ENCODE data around the gene SLC28A1. TPM values are rescaled to one million over a fixed set of nuclear protein-coding genes. Genes with fewer than 3 reads are reported as not detected.

SLC28A1 gene
- total and polyA plus RNA-seq, 2 donors (not counting 1 experiment from before 2014, with no cell fraction given), result not detected

- Mint-ChIP-seq H3K4me1 (peaks cover 39% of the 10 kb centered on the region), H3K9me3 (ENCODE audit: insufficient read depth) (no peaks in the 10 kb centered on the region), H3K27me3 (no peaks in the 10 kb centered on the region), H3K4me3 (peak overlapping the region; percentile 96), H3K27ac (peak overlapping the region; percentile 97)
- peaks cover 30% of the 10 kb centered on the region for H3K79me2 ChIP-seq (ENCODE audit: control insufficient read depth, insufficient read depth, low read length)
- no peak for TF ChIP-seq EZH2 (IDR thresholded peaks at IDR 0.05; ENCODE audit: borderline replicate concordance, insufficient read depth, low read depth, low read length, poor library complexity, severe bottlenecking)
- no peak for TF ChIP-seq CTCF (IDR thresholded peaks at IDR 0.05)
- H3K4me3 ChIP-seq (ENCODE audit: control extremely low read depth in 1 of 5, extremely low read depth in 1 of 5, insufficient read depth in 1 of 5, low read depth in 2 of 5, low read length in 4 of 5), result peak overlapping the region; percentile 66 to 97 (median 79)
- intact Hi-C loops (cut with micrococcal nuclease), result loop anchor here (1.0 to 10.0 kb wide), 10 partner anchors 30 to 727 kb away; partner anchors contain the start of genes NMB, SEC11A, WDR73 and ZNF592
- peak overlapping the region; percentile 86 for H3K4me2 ChIP-seq (replicated peaks; ENCODE audit: low read depth, low read length, poor library complexity, severe bottlenecking)
- peak overlapping the region; percentile 87 for H2AFZ ChIP-seq (ENCODE audit: insufficient read depth, low read depth, low read length, poor library complexity, severe bottlenecking)
- peak overlapping the region; percentile 97 for H3K27ac ChIP-seq (ENCODE audit: low read length in 2 of 2)
- ATAC-seq (ENCODE audit: low read depth) (peak; percentile 59), DNase-seq (peak; percentile 95)
- H3K36me3 ChIP-seq (replicated peaks in 1 of 2; ENCODE audit: control extremely low read depth in 1 of 2, control insufficient read depth in 1 of 2, extremely low read depth in 1 of 2, insufficient read depth in 2 of 2, low read length in 1 of 2), result no peaks in the 10 kb centered on the region
- no peaks in the 10 kb centered on the region for H4K20me1 ChIP-seq (ENCODE audit: control insufficient read depth, insufficient read depth, low read length, poor library complexity, severe bottlenecking)
- H3K9ac ChIP-seq (ENCODE audit: low read length), result peak overlapping the region; percentile 74
- under 1% methylated on average over 66 of the region's 66 CpGs for WGBS (ENCODE audit: insufficient coverage)
- ChIA-PET CTCF (interaction anchor here (0.6 to 3.4 kb wide), 9 partner anchors 16 to 409 kb away, joined by 3 to 15 read pairs (median 3); no protein-coding TSS in a partner anchor), POLR2A (interaction anchor here (0.6 to 1.3 kb wide), 7 partner anchors 34 to 409 kb away, joined by 3 to 9 read pairs (median 5); partner anchors contain the start of gene WDR73)
- no peaks in the 10 kb centered on the region for H3K27me3 ChIP-seq (replicated peaks in 1 of 4; ENCODE audit: control extremely low read depth in 1 of 4, control insufficient read depth in 3 of 4, insufficient read depth in 4 of 4, low read length in 3 of 4)
- peaks cover 21 to 22% of the 10 kb centered on the region in 2 donors for H3K4me1 ChIP-seq (ENCODE audit: control insufficient read depth in 2 of 2, insufficient read depth in 2 of 2, low read length in 2 of 2)
- H3K9me3 ChIP-seq (ENCODE audit: control extremely low read depth in 1 of 3, control insufficient read depth in 2 of 3, insufficient read depth in 1 of 3, low read length in 2 of 3), result no peaks in the 10 kb centered on the region
Measured at GRCh38 chr15:84980196-84981053, 96.0 kb downstream of the SLC28A1 start.

All from B cell (primary cell).